Gastrocnemius medialis (tissue), 4 donors: ENCODE data around the gene DENND1A. TPM values are rescaled to one million over a fixed set of nuclear protein-coding genes. Genes with fewer than 3 reads are reported as not detected.

Experiments
- ATAC-seq, 2 donors: fragments of 150-250 bp; one replicate each; pipeline ENCODE4 v1.9.1; 2016
- DNase-seq, 2 donors: peaks; one replicate each; pipeline ENCODE4 v3.0.0-alpha.2; 2019
- H3K27ac ChIP-seq, 4 donors: fragments of 200-600 bp; sonication (generic); 1 replicate in 1 of 4; 2 replicates in 3 of 4; pipeline ENCODE4 v1.5.1; 2016 to 2018; ENCODE audit warnings: mild to moderate bottlenecking in 2 of 4, moderate library complexity in 1 of 4
- H3K27me3 ChIP-seq, 3 donors: fragments of 200-600 bp; sonication (generic) in 2 of 3; 1 replicate in 1 of 3; 2 replicates in 2 of 3; pipeline versions ENCODE4 v1.5.1 to v1.6.0; 2016 to 2019; ENCODE audit warnings: mild to moderate bottlenecking in 1 of 3, moderate library complexity in 1 of 3
- H3K36me3 ChIP-seq, 2 donors: fragments of 200-600 bp; sonication (generic) in 1 of 2; one replicate each; pipeline ENCODE4 v1.5.1; 2017 to 2018
- H3K4me1 ChIP-seq, 2 donors: fragments of 200-600 bp; sonication (generic) in 1 of 2; one replicate each; pipeline ENCODE4 v1.5.1; 2016 to 2017; ENCODE audit warnings: mild to moderate bottlenecking in 2 of 2
- H3K4me3 ChIP-seq, 4 donors: fragments of 200-600 bp; sonication (generic) in 3 of 4; 1 replicate in 1 of 4; 2 replicates in 3 of 4; pipeline ENCODE4 v1.5.1; 2016 to 2019; ENCODE audit warnings: mild to moderate bottlenecking in 2 of 4
- H3K9me3 ChIP-seq, 3 donors: fragments of 200-600 bp; sonication (generic) in 2 of 3; 1 replicate in 1 of 3; 2 replicates in 2 of 3; pipeline ENCODE4 v1.5.1; 2016 to 2019
- CTCF ChIP-seq, 5 experiments: fragments of 450-650 bp in 3 of 5; fragments of 200-600 bp in 2 of 5; sonication (generic) in 2 of 5; IDR thresholded peaks in 4 of 5; conservative IDR thresholded peaks in 1 of 5; 1 replicate in 4 of 5; 2 replicates in 1 of 5; pipeline ENCODE4 v1.5.1; 2016 to 2019; ENCODE audit warnings: antibody characterized with exemption in 5 of 5, mild to moderate bottlenecking in 3 of 5, moderate library complexity in 3 of 5
- POLR2A ChIP-seq, 2 donors: fragments of 450-650 bp; IDR thresholded peaks; one replicate each; pipeline ENCODE4 v1.6.1; 2017; ENCODE audit warnings: antibody characterized with exemption in 2 of 2, mild to moderate bottlenecking in 2 of 2, moderate library complexity in 2 of 2
- in situ Hi-C, 4 donors: fragments of 200-750 bp; cut with MboI; loops; one replicate each; pipeline versions ENCODE4 v1.15.0 to v1.8.0; 2017; ENCODE audit warnings: low sequenced_read_pairs in 4 of 4
- intact Hi-C: fragments of 100-400 bp; cut with DNase I; formaldehyde crosslinking; loops from one replicate; pipeline ENCODE4 v1.15.1; 2023; ENCODE audit warnings: low total_unique reads
- total RNA-seq, 4 donors: library from RNA; depleted of rRNA; stranded (reverse); fragments of >200 nt; gene quantifications; one replicate each; pipeline versions ENCODE4 v1.1.0 to v1.2.3, GENCODE V29; 2016

The DENND1A gene
- total RNA-seq, 4 donors from 2014 or later = 14.1 to 24.6 (median 16.4) TPM

GRCh38 chr9:123678038-123678877, 251.7 kb downstream of the DENND1A start:
- no peaks in the 10 kb centered on the region for H3K9me3 ChIP-seq
- no peak for ATAC-seq
- in situ Hi-C loops = no loop called here

GRCh38 chr9:123676869-123677268, 253.1 kb downstream of the DENND1A start:
- H3K9me3 ChIP-seq = no peaks in the 10 kb centered on the region
- intact Hi-C loops (no loop called here), in situ Hi-C loops (no loop called here)
- no peaks in the 10 kb centered on the region for H3K36me3 ChIP-seq
- H3K27me3 ChIP-seq = no peaks in the 10 kb centered on the region
- H3K4me3 ChIP-seq = no peak overlapping the region
- TF ChIP-seq POLR2A (IDR thresholded peaks at IDR 0.05) (no peak), CTCF (IDR thresholded peaks at IDR 0.05 in 4 of 5, conservative IDR thresholded peaks at IDR 0.05 in 1 of 5) (no peak)
- DNase-seq (no peak), ATAC-seq (no peak)
- H3K27ac ChIP-seq = no peak overlapping the region
- no peaks in the 10 kb centered on the region for H3K4me1 ChIP-seq

More at GRCh38 chr9:123678038-123678877, 251.7 kb downstream of the DENND1A start:
- Histone ChIP-seq H3K27ac (no peak overlapping the region), H3K4me1 (no peaks in the 10 kb centered on the region), H3K36me3 (no peaks in the 10 kb centered on the region), H3K27me3 (no peaks in the 10 kb centered on the region), H3K4me3 (no peak overlapping the region)
- intact Hi-C loops = no loop called here
- TF ChIP-seq POLR2A (IDR thresholded peaks at IDR 0.05) (no peak), CTCF (IDR thresholded peaks at IDR 0.05 in 4 of 5, conservative IDR thresholded peaks at IDR 0.05 in 1 of 5) (no peak)
- no peak for DNase-seq

- no peak for ATAC-seq
- no peaks in the 10 kb centered on the region for H3K36me3 ChIP-seq
- H3K4me1 ChIP-seq = no peaks in the 10 kb centered on the region
Observed at GRCh38 chr9:123669346-123669745, 260.6 kb downstream of the DENND1A start.

GRCh38 chr9:123663529-123663928, 266.4 kb downstream of the DENND1A start:
- Histone ChIP-seq H3K27ac (no peak overlapping the region), H3K9me3 (no peaks in the 10 kb centered on the region), H3K4me3 (no peak overlapping the region), H3K4me1 (peaks cover 6 to 9% of the 10 kb centered on the region in 2 donors), H3K36me3 (no peaks in the 10 kb centered on the region), H3K27me3 (no peaks in the 10 kb centered on the region)
- intact Hi-C loops = no loop called here
- DNase-seq (no peak), ATAC-seq (no peak)
- TF ChIP-seq POLR2A (IDR thresholded peaks at IDR 0.05) = no peak
- no peak for TF ChIP-seq CTCF (IDR thresholded peaks at IDR 0.05 in 4 of 5, conservative IDR thresholded peaks at IDR 0.05 in 1 of 5)
- in situ Hi-C loops = no loop called here

More at GRCh38 chr9:123669346-123669745, 260.6 kb downstream of the DENND1A start:
- no peak overlapping the region for H3K4me3 ChIP-seq
- intact Hi-C loops (no loop called here), in situ Hi-C loops (no loop called here)
- TF ChIP-seq POLR2A (IDR thresholded peaks at IDR 0.05) = no peak
- TF ChIP-seq CTCF (IDR thresholded peaks at IDR 0.05 in 4 of 5, conservative IDR thresholded peaks at IDR 0.05 in 1 of 5) = no peak
- no peaks in the 10 kb centered on the region for H3K9me3 ChIP-seq
- DNase-seq = no peak
- no peaks in the 10 kb centered on the region for H3K27me3 ChIP-seq
- no peak overlapping the region for H3K27ac ChIP-seq
